Type B pancreatic cell (in vitro differentiated cells): Measurements from ENCODE around the gene TERC. TPM values are rescaled to one million over a fixed set of nuclear protein-coding genes. Genes with fewer than 3 reads are reported as not detected.

Experiments
- DNase-seq: peaks from one replicate; pipeline ENCODE4 v3.0.0; 2021; ENCODE audit warnings: mixed read lengths; ENCODE audit not compliant: unreplicated experiment; ENCODE audit errors: extremely low spot score
- H3K27ac Mint-ChIP-seq: 2 replicates; pipeline ENCODE4 v1.8.0; 2021; ENCODE audit warnings: mild to moderate bottlenecking, mixed read lengths
- H3K27me3 Mint-ChIP-seq: 2 replicates; pipeline ENCODE4 v1.8.0; 2021; ENCODE audit warnings: mixed read lengths
- H3K36me3 Mint-ChIP-seq: 2 replicates; pipeline ENCODE4 v1.8.0; 2021; ENCODE audit warnings: mixed read lengths
- H3K4me1 Mint-ChIP-seq: one replicate; pipeline ENCODE4 v1.8.0; 2021; ENCODE audit warnings: mixed read lengths; ENCODE audit not compliant: unreplicated experiment
- H3K4me3 Mint-ChIP-seq: 2 replicates; pipeline ENCODE4 v1.8.0; 2021; ENCODE audit warnings: mild to moderate bottlenecking, mixed read lengths
- H3K9me3 Mint-ChIP-seq: 2 replicates; pipeline ENCODE4 v1.8.0; 2021; ENCODE audit warnings: mixed read lengths
- long read RNA-seq: library from polyadenylated mRNA; unstranded; transcript quantifications from one replicate; pipeline ENCODE4 v2.0.0, GENCODE V29; 2020
- total RNA-seq: library from RNA; stranded (reverse); gene quantifications from 2 replicates; pipeline ENCODE4 v1.2.1, GENCODE V29; 2021; ENCODE audit warnings: low replicate concordance
- TF ChIP-seq, protein P1 (sequence below): fragments of 200-600 bp; sonication (generic); conservative IDR thresholded peaks from 2 replicates; pipeline ENCODE4 v1.5.0; 2021; ENCODE audit warnings: antibody characterized with exemption, mild to moderate bottlenecking

The TERC gene
- total RNA-seq, result 2.3 and 11.7 TPM in 2 replicates
- long read RNA-seq, result 0 reads

- Mint-ChIP-seq H3K9me3 (peaks cover 13% of the 10 kb centered on the region), H3K4me3 (peak within 1 kb of the TSS; percentile 88), H3K4me1 (peaks cover 9% of the 10 kb centered on the region), H3K36me3 (peaks cover 9% of the 10 kb centered on the region), H3K27ac (peak within 1 kb of the TSS; percentile 94), H3K27me3 (no peaks in the 10 kb centered on the region)
- TF ChIP-seq, protein P1, sequence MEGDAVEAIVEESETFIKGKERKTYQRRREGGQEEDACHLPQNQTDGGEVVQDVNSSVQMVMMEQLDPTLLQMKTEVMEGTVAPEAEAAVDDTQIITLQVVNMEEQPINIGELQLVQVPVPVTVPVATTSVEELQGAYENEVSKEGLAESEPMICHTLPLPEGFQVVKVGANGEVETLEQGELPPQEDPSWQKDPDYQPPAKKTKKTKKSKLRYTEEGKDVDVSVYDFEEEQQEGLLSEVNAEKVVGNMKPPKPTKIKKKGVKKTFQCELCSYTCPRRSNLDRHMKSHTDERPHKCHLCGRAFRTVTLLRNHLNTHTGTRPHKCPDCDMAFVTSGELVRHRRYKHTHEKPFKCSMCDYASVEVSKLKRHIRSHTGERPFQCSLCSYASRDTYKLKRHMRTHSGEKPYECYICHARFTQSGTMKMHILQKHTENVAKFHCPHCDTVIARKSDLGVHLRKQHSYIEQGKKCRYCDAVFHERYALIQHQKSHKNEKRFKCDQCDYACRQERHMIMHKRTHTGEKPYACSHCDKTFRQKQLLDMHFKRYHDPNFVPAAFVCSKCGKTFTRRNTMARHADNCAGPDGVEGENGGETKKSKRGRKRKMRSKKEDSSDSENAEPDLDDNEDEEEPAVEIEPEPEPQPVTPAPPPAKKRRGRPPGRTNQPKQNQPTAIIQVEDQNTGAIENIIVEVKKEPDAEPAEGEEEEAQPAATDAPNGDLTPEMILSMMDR, result no peak
- DNase-seq, result peak; percentile 91
These were observed at the start of gene TERC for GRCh38 chr3:169764882-169765612. TSS of gene TERC (minus strand) at chr3:169765060.

DNA sequence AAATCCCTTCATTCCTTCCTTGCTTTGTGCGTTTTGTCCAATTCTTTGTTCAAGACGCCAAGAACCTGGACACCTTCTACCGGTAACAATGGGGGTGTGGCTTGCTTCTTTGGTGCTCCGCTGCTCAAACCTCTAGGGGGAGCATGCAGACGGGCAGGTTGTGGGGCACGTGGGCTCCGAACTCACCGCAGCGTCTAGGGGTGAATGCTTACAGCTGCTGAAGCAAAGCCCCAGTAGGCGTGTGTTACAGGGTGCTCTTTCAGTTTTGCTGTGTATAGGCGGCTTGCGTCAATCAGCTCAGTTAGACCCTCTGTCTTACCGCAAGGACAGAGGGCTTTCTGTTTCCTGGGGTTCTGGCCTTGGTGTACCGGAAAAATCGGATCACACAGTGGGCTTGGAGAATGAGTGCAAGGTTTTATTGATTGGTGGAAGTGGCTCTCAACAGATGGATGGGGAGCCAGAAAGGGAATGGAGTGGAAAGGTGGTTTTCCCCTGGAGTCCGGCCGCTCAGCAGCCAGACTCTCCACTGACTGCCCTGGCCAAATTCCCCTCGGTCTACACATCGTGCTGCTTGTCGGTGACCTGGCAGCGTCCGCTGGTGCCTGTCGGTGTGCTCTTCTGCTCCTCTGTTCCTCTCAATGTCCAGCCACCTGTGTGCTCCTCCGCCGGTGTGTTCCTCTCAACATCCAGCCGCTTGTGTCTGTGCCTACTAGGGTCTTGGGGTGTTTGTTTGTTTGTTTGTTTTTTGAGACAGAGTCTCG lies 49.1 kb upstream of the TERC start:
- Mint-ChIP-seq H3K4me3 (peak overlapping the region; percentile 92), H3K36me3 (no peaks in the 10 kb centered on the region), H3K4me1 (peaks cover 28% of the 10 kb centered on the region), H3K27me3 (peaks cover 7% of the 10 kb centered on the region), H3K9me3 (peaks cover 5% of the 10 kb centered on the region), H3K27ac (peak overlapping the region; percentile 78)
- no peak for DNase-seq
- TF ChIP-seq, protein P1, result peak; percentile 39

DNA sequence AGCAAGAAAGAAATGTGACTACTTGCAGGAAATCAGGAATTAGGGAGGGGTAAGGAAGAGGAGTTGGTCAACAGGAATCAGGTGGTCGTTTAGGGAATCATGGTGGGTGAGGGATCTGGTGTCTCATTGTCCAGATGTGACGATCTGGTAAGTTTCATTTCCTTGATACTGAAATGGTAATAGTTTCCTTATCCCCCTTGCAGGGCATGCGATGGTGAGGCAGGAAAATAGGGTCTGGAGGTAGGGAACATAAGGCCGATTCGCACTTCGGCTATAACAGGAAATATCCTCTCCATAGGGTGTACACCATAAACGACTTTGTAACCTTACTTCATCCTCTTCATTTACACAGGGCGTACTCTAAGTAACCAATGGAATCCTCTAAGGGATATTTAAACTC lies 48.4 kb upstream of the TERC start:
- Mint-ChIP-seq H3K9me3 (peaks cover 5% of the 10 kb centered on the region), H3K4me1 (peaks cover 27% of the 10 kb centered on the region), H3K27me3 (peaks cover 7% of the 10 kb centered on the region), H3K27ac (peak overlapping the region; percentile 78), H3K36me3 (peaks cover 2% of the 10 kb centered on the region), H3K4me3 (peak overlapping the region; percentile 92)
- no peak for DNase-seq
- TF ChIP-seq, protein P1, result no peak

DNA sequence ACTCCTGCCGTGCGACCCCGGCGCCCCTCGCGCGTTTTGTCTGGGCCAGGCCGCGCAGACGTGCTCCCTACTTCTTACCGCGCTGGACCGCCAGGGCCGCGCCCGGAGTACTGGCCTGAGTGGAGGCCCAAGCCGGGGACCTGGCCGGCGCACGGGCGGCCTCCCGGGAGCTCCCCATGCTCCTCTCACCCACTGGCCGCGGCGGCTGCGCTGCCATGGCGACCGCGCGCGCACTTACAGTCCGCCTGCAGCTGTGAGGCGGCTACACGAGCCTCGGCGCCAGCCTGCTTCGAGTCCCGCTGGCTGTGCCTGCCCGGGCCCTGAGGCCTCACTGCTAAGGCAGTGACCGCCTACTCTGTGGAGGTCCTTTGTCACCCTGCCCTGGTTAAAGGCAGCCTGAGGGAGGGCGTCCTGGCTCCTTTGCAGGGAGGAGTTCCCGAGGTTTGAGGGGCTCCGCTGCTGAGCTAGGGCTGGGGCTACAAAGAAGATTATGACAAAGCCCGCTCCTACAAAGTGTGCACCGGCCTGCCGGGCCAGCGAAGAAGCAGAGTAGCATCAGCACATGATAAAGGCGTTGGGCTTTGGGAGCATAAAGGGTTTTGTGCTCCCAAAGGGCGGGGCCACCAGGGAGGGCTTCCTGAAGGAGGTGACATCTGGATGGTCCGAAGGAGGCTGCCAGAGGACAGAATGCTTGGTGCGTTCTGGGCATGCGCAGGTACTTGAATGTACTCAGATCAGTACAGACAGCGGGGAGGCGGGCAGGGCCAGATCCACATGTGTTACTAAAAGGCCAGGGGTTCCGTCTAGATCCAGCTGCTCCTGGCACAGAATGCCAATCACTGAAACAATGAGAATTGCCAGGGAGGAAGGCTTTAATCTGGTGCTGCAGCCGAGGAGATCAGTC lies 47.7 kb upstream of the TERC start, which contains the start of the genes LRRC34 and LRRIQ4:
Gene LRRC34, minus strand, starts transcription at position 573 of the 904 bp plus-strand sequence. Its CDS starts 356 bp downstream, at position 217.
Gene LRRIQ4, plus strand, starts transcription at position 539 of the 904 bp plus-strand sequence. CDS start 9,052 bp downstream, outside the sequence.
- DNase-seq, result peak; percentile 80
- peak within 1 kb of the TSS; percentile 92 for H3K4me3 Mint-ChIP-seq
- H3K36me3 Mint-ChIP-seq, result peaks cover 3% of the 10 kb centered on the region
- H3K27me3 Mint-ChIP-seq, result peaks cover 7% of the 10 kb centered on the region
- peaks cover 25% of the 10 kb centered on the region for H3K4me1 Mint-ChIP-seq
- peak within 1 kb of the TSS; percentile 78 for H3K27ac Mint-ChIP-seq
- peaks cover 5% of the 10 kb centered on the region for H3K9me3 Mint-ChIP-seq
- TF ChIP-seq, protein P1, result peak; percentile 40
